VCaP (cell line): Measurements from ENCODE around the gene APBA1.

ENCODE experiments used
- H3K27ac ChIP-seq: fragments of 450-650 bp; 2 replicates; pipeline ENCODE4 v1.5.1; 2017
- CTCF ChIP-seq: fragments of 450-650 bp; conservative IDR thresholded peaks from 2 replicates; pipeline ENCODE4 v1.5.1; 2017; ENCODE audit warnings: mild to moderate bottlenecking, moderate library complexity

Gene APBA1

GRCh38 chr9:69465473-69465872, 206.7 kb downstream of the APBA1 start:
- TF ChIP-seq CTCF: no peak
- H3K27ac ChIP-seq: no peak overlapping the region

GRCh38 chr9:69463497-69464068, 208.6 kb downstream of the APBA1 start:
- no peak for TF ChIP-seq CTCF

GRCh38 chr9:69462394-69462793, 209.8 kb downstream of the APBA1 start:
- TF ChIP-seq CTCF: no peak
- no peak overlapping the region for H3K27ac ChIP-seq

More at GRCh38 chr9:69463497-69464068, 208.6 kb downstream of the APBA1 start:
- no peak overlapping the region for H3K27ac ChIP-seq

GRCh38 chr9:69461103-69461887, 210.9 kb downstream of the APBA1 start:
- no peak for TF ChIP-seq CTCF

GRCh38 chr9:69460012-69460411, 212.2 kb downstream of the APBA1 start:
- TF ChIP-seq CTCF: no peak

More at GRCh38 chr9:69461103-69461887, 210.9 kb downstream of the APBA1 start:
- H3K27ac ChIP-seq: no peak overlapping the region

GRCh38 chr9:69458176-69458575, 214.0 kb downstream of the APBA1 start:
- no peak overlapping the region for H3K27ac ChIP-seq
- no peak for TF ChIP-seq CTCF

More at GRCh38 chr9:69460012-69460411, 212.2 kb downstream of the APBA1 start:
- H3K27ac ChIP-seq: no peak overlapping the region

GRCh38 chr9:69456201-69456600, 216.0 kb downstream of the APBA1 start:
- TF ChIP-seq CTCF: no peak
- no peak overlapping the region for H3K27ac ChIP-seq
